Measurements from ENCODE around the gene RDH5. TPM values are rescaled to one million over a fixed set of nuclear protein-coding genes. Genes with fewer than 3 reads are reported as not detected.

RDH5 gene
- total and polyA plus RNA-seq, 11 donors: 5.9 to 42.4 (median 17.4) TPM

DNA sequence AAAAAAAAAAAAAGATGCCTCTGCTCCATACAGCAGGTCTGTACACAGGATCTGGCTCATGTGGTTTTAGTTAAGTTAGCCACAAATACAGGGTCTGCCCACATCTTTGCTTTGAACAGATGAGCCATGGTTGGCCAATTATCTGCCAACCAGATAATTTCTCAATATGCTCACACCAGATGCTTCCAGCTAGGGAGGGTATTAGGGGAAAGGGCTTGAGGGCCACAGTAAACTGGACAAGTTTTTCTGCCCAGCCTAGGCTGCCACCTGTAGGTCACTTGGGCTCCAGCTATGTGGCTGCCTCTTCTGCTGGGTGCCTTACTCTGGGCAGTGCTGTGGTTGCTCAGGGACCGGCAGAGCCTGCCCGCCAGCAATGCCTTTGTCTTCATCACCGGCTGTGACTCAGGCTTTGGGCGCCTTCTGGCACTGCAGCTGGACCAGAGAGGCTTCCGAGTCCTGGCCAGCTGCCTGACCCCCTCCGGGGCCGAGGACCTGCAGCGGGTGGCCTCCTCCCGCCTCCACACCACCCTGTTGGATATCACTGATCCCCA, 776 bp downstream of the RDH5 start:
- peaks cover 4 to 90% (median 79%) of the 10 kb centered on the region in 12 donors for H3K4me1 ChIP-seq
- 8 to 32% (median 17%) methylated on average over 5 to 9 of the region's 9 CpGs for WGBS, 4 donors
- H3K9me3 ChIP-seq: no peaks in the 10 kb centered on the region
- H3K27ac ChIP-seq: peak overlapping the region; percentile 22 to 99 (median 93)
- H3K36me3 ChIP-seq: peaks cover 0 to 49% (median 24%) of the 10 kb centered on the region in 9 donors
- no peaks in the 10 kb centered on the region for H3K27me3 ChIP-seq
- ATAC-seq: peak; percentile 44 to 67 (median 62)
- intact Hi-C loops (cut with DNase I): loop anchor here in 8 of 10 donors (1.0 to 5.0 kb wide), 4 partner anchors 39 to 62 kb away; a partner anchor contains a TSS
- peak overlapping the region in 1 of 12 donors; percentile 15 for H3K4me3 ChIP-seq
- TF ChIP-seq, protein P1, sequence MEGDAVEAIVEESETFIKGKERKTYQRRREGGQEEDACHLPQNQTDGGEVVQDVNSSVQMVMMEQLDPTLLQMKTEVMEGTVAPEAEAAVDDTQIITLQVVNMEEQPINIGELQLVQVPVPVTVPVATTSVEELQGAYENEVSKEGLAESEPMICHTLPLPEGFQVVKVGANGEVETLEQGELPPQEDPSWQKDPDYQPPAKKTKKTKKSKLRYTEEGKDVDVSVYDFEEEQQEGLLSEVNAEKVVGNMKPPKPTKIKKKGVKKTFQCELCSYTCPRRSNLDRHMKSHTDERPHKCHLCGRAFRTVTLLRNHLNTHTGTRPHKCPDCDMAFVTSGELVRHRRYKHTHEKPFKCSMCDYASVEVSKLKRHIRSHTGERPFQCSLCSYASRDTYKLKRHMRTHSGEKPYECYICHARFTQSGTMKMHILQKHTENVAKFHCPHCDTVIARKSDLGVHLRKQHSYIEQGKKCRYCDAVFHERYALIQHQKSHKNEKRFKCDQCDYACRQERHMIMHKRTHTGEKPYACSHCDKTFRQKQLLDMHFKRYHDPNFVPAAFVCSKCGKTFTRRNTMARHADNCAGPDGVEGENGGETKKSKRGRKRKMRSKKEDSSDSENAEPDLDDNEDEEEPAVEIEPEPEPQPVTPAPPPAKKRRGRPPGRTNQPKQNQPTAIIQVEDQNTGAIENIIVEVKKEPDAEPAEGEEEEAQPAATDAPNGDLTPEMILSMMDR (IDR thresholded peaks at IDR 0.05): peak; percentile 42 to 77 (median 59)
- TF ChIP-seq POLR2A (IDR thresholded peaks at IDR 0.05): peak in 1 of 2 donors; percentile 19
- DNase-seq: peak; percentile 54 to 88 (median 77)

DNA sequence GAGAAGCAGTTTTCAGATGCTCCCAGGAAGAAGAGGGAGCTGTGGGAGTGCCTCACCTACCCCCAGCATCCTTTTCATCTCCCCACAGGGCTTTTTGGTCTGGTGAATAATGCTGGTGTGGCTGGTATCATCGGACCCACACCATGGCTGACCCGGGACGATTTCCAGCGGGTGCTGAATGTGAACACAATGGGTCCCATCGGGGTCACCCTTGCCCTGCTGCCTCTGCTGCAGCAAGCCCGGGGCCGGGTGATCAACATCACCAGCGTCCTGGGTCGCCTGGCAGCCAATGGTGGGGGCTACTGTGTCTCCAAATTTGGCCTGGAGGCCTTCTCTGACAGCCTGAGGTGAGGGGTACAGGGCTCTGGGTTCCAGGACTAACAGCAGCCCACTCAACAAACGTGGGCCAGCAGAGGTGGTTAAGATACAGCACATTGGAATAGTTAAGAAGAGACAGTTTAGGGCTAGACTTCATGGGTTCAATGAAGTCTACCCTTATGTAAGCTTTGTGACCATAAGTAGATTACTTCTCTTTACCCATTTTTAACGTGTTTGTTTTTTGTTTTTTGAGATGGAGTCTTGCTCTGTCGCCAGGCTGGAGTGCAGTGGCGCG, 1.5 kb downstream of the RDH5 start:
- 65 to 82% (median 76%) methylated on average over 13 to 14 of the region's 14 CpGs for WGBS, 4 donors
- Histone ChIP-seq H3K27me3 (no peaks in the 10 kb centered on the region), H3K4me1 (peaks cover 6 to 90% (median 82%) of the 10 kb centered on the region in 12 donors), H3K4me3 (no peak overlapping the region), H3K36me3 (peaks cover 0 to 56% (median 31%) of the 10 kb centered on the region in 9 donors), H3K9me3 (no peaks in the 10 kb centered on the region), H3K27ac (peak overlapping the region in 10 of 12 donors; percentile 19 to 99 (median 95))
- DNase-seq: peak in 2 of 5 donors; percentile 37 to 62
- intact Hi-C loops (cut with DNase I): loop anchor here in 8 of 10 donors (1.0 to 5.0 kb wide), 3 partner anchors 39 to 41 kb away; a partner anchor contains a TSS
- no peak for ATAC-seq
- no peak for TF ChIP-seq POLR2A (IDR thresholded peaks at IDR 0.05)
- TF ChIP-seq, protein P1 (IDR thresholded peaks at IDR 0.05): no peak

GRCh38 chr12:55722948-55723347, 2.8 kb downstream of the RDH5 start:
- Histone ChIP-seq H3K4me3 (no peak overlapping the region), H3K36me3 (peaks cover 0 to 65% (median 36%) of the 10 kb centered on the region in 9 donors), H3K9me3 (no peaks in the 10 kb centered on the region), H3K27ac (peak overlapping the region in 6 of 12 donors; percentile 18 to 99 (median 44)), H3K4me1 (peaks cover 10 to 90% (median 80%) of the 10 kb centered on the region in 12 donors), H3K27me3 (no peaks in the 10 kb centered on the region)
- intact Hi-C loops (cut with DNase I): loop anchor here in 4 of 10 donors (5.0 kb wide), 1 partner anchor 41 kb away; a partner anchor contains a TSS
- DNase-seq (peak in 2 of 5 donors; percentile 13 to 24), ATAC-seq (no peak)
- TF ChIP-seq, protein P1 (IDR thresholded peaks at IDR 0.05): no peak
- TF ChIP-seq POLR2A (IDR thresholded peaks at IDR 0.05): no peak
- WGBS, 4 donors: 87 to 96% (median 94%) methylated on average over 8 of the region's 8 CpGs

Measured in heart left ventricle (tissue), 16 donors.